Endodermal cell (in vitro differentiated cells): ENCODE data around the gene AFF3. TPM values are rescaled to one million over a fixed set of nuclear protein-coding genes. Genes with fewer than 3 reads are reported as not detected.

Experiments
- DNase-seq: peaks from one replicate; pipeline ENCODE4 v3.0.0-alpha.2; 2017
- H3K27ac ChIP-seq: 2 replicates; pipeline ENCODE4 v1.5.1; 2013; ENCODE audit warnings: mild to moderate bottlenecking, low read depth, low read length, moderate library complexity
- H3K27me3 ChIP-seq: 2 replicates; pipeline ENCODE4 v1.6.1; 2013; ENCODE audit warnings: mild to moderate bottlenecking, low read length, moderate library complexity; ENCODE audit not compliant: insufficient read depth, control insufficient read depth, poor library complexity, severe bottlenecking
- H3K36me3 ChIP-seq: 2 replicates; pipeline ENCODE4 v1.7.0; 2013; ENCODE audit warnings: mild to moderate bottlenecking, low read length, moderate library complexity; ENCODE audit not compliant: control insufficient read depth, insufficient read depth
- H3K4me1 ChIP-seq: one replicate; pipeline ENCODE4 v1.7.0; 2013; ENCODE audit warnings: low read length; ENCODE audit not compliant: control insufficient read depth, insufficient read depth
- H3K4me3 ChIP-seq: 2 replicates; pipeline ENCODE4 v1.5.1; 2013; ENCODE audit warnings: mild to moderate bottlenecking, low read length, moderate library complexity
- H3K9ac ChIP-seq: 2 replicates; pipeline ENCODE4 v1.6.1; 2013; ENCODE audit warnings: mild to moderate bottlenecking, low read length, moderate library complexity; ENCODE audit not compliant: poor library complexity, severe bottlenecking; ENCODE audit errors: extremely low read depth
- H3K9me3 ChIP-seq: 2 replicates; pipeline ENCODE4 v1.6.1; 2013; ENCODE audit warnings: mild to moderate bottlenecking, low read length, moderate library complexity; ENCODE audit not compliant: control insufficient read depth
- H3K27ac Mint-ChIP-seq: 2 replicates; pipeline ENCODE4 v1.8.0; 2020; ENCODE audit warnings: mixed read lengths
- H3K27me3 Mint-ChIP-seq: 2 replicates; pipeline ENCODE4 v1.8.0; 2021; ENCODE audit warnings: mild to moderate bottlenecking, mixed read lengths; ENCODE audit not compliant: insufficient read depth
- H3K36me3 Mint-ChIP-seq: 2 replicates; pipeline ENCODE4 v1.8.0; 2020; ENCODE audit warnings: low read depth, mixed read lengths
- H3K4me1 Mint-ChIP-seq: 2 replicates; pipeline ENCODE4 v1.8.0; 2020; ENCODE audit warnings: mixed read lengths
- H3K4me3 Mint-ChIP-seq: 2 replicates; pipeline ENCODE4 v1.8.0; 2020; ENCODE audit warnings: mild to moderate bottlenecking, moderate library complexity, mixed read lengths
- H3K9me3 Mint-ChIP-seq: 2 replicates; pipeline ENCODE4 v1.8.0; 2020; ENCODE audit warnings: mild to moderate bottlenecking, mixed read lengths
- WGBS, 2 experiments: methylation state at CpG; one replicate each; pipeline versions ENCODE4 v1.1.5 to v1.1.7; 2013; ENCODE audit warnings: missing lambda C conversion rate in 2 of 2, mixed read lengths in 1 of 2; ENCODE audit not compliant: insufficient coverage in 1 of 2, insufficient read length in 1 of 2; 5-methylcytosine and 5-hydroxymethylcytosine counted together
- total RNA-seq, 2 donors: library from RNA; stranded (reverse); fragmentation: NEBNext Ultra II Directional in 1 of 2; extraction: Animal tissue kit (Norgen Biotek cat#: 25700) in 1 of 2; gene quantifications; 2 replicates in 1 of 2; 3 replicates in 1 of 2; pipeline ENCODE4 v1.2.1, GENCODE V29; 2021
- TF ChIP-seq, protein P1 (sequence below): fragments of 200-600 bp; sonication (generic); conservative IDR thresholded peaks from 2 replicates; pipeline ENCODE4 v1.5.0; 2021; ENCODE audit warnings: antibody characterized with exemption, mild to moderate bottlenecking

Gene AFF3
- total RNA-seq, 2 donors from 2014 or later, result 0.62 to 0.73 TPM

GRCh38 chr2:99623035-99623434 lies 519.4 kb downstream of the AFF3 start:
- H3K9me3 ChIP-seq, result no peaks in the 10 kb centered on the region
- Mint-ChIP-seq H3K27ac (no peak overlapping the region), H3K4me1 (peaks cover 3% of the 10 kb centered on the region), H3K4me3 (no peak overlapping the region), H3K27me3 (no peaks in the 10 kb centered on the region), H3K9me3 (no peaks in the 10 kb centered on the region), H3K36me3 (no peaks in the 10 kb centered on the region)
- no peak overlapping the region for H3K27ac ChIP-seq
- no peak for DNase-seq
- no peaks in the 10 kb centered on the region for H3K36me3 ChIP-seq
- 93 to 100% methylated on average over 2 to 4 of the region's 4 CpGs for WGBS, 2 experiments
- no peak overlapping the region for H3K4me3 ChIP-seq
- H3K9ac ChIP-seq, result no peak overlapping the region
- TF ChIP-seq, protein P1, sequence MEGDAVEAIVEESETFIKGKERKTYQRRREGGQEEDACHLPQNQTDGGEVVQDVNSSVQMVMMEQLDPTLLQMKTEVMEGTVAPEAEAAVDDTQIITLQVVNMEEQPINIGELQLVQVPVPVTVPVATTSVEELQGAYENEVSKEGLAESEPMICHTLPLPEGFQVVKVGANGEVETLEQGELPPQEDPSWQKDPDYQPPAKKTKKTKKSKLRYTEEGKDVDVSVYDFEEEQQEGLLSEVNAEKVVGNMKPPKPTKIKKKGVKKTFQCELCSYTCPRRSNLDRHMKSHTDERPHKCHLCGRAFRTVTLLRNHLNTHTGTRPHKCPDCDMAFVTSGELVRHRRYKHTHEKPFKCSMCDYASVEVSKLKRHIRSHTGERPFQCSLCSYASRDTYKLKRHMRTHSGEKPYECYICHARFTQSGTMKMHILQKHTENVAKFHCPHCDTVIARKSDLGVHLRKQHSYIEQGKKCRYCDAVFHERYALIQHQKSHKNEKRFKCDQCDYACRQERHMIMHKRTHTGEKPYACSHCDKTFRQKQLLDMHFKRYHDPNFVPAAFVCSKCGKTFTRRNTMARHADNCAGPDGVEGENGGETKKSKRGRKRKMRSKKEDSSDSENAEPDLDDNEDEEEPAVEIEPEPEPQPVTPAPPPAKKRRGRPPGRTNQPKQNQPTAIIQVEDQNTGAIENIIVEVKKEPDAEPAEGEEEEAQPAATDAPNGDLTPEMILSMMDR, result no peak
- no peaks in the 10 kb centered on the region for H3K4me1 ChIP-seq
- H3K27me3 ChIP-seq, result no peaks in the 10 kb centered on the region

DNA sequence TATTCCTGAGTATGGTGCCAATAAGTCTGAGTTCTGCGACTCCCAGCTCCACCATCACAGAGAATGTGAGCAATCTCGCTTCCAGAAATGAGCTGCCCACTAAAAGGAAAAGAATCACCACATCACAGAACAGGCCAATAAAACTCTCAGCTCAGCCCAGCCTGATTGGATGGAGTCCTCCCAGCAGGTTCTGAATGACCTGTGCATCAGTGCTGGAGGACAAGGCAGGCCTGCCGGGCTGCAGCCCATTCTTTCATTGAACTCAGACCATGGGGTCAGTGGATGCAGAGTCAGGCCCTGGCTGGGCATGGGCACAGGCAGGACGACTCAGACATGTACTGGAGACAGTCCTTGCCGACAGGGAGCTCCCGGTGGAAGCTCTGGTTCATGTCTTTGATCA lies 519.9 kb downstream of the AFF3 start:
- 87 to 93% methylated on average over 4 to 6 of the region's 6 CpGs for WGBS, 2 experiments

GRCh38 chr2:99621774-99622173 lies 520.6 kb downstream of the AFF3 start:
- TF ChIP-seq, protein P1, result no peak
- peaks cover 1% of the 10 kb centered on the region for H3K4me1 Mint-ChIP-seq
- DNase-seq, result no peak
- H3K4me3 ChIP-seq, result no peak overlapping the region
- no peaks in the 10 kb centered on the region for H3K27me3 ChIP-seq
- H3K27me3 Mint-ChIP-seq, result no peaks in the 10 kb centered on the region
- H3K4me1 ChIP-seq, result no peaks in the 10 kb centered on the region
- no peak overlapping the region for H3K4me3 Mint-ChIP-seq
- WGBS, 2 experiments, result 79 to 100% methylated on average over 2 to 4 of the region's 5 CpGs
- H3K9me3 ChIP-seq, result no peaks in the 10 kb centered on the region
- H3K27ac Mint-ChIP-seq, result no peak overlapping the region
- no peaks in the 10 kb centered on the region for H3K36me3 ChIP-seq
- peak overlapping the region; percentile 26 for H3K27ac ChIP-seq
- no peaks in the 10 kb centered on the region for H3K9me3 Mint-ChIP-seq
- H3K36me3 Mint-ChIP-seq, result no peaks in the 10 kb centered on the region
- H3K9ac ChIP-seq, result no peak overlapping the region

More for the DNA sequence above, 519.9 kb downstream of the AFF3 start:
- H3K4me1 ChIP-seq, result no peaks in the 10 kb centered on the region
- TF ChIP-seq, protein P1, result no peak
- Mint-ChIP-seq H3K4me1 (peaks cover 1% of the 10 kb centered on the region), H3K27ac (no peak overlapping the region), H3K36me3 (no peaks in the 10 kb centered on the region), H3K4me3 (no peak overlapping the region), H3K27me3 (no peaks in the 10 kb centered on the region), H3K9me3 (no peaks in the 10 kb centered on the region)
- no peak overlapping the region for H3K27ac ChIP-seq
- no peaks in the 10 kb centered on the region for H3K36me3 ChIP-seq
- H3K9ac ChIP-seq, result no peak overlapping the region
- no peak for DNase-seq
- H3K27me3 ChIP-seq, result no peaks in the 10 kb centered on the region
- H3K4me3 ChIP-seq, result no peak overlapping the region
- H3K9me3 ChIP-seq, result no peaks in the 10 kb centered on the region
